Prostate gland (tissue), 2 donors: ENCODE data around the gene IL5.

Experiments used
- POLR2A ChIP-seq: fragments of 450-650 bp; IDR thresholded peaks from one replicate; pipeline ENCODE4 v1.6.1; 2016; ENCODE audit warnings: antibody characterized with exemption, mild to moderate bottlenecking
- TF ChIP-seq, protein P1 (sequence below), 4 experiments: fragments of 200-600 bp in 2 of 4; fragments of 450-650 bp in 2 of 4; sonication (generic) in 2 of 4; IDR thresholded peaks; 1 replicate in 3 of 4; 2 replicates in 1 of 4; pipeline ENCODE4 v1.5.1; 2016 to 2019; ENCODE audit warnings: antibody characterized with exemption in 4 of 4, mild to moderate bottlenecking in 2 of 4, moderate library complexity in 2 of 4

GRCh38 chr5:132501961-132502931, 41.1 kb downstream of the IL5 start:
- TF ChIP-seq, protein P1, sequence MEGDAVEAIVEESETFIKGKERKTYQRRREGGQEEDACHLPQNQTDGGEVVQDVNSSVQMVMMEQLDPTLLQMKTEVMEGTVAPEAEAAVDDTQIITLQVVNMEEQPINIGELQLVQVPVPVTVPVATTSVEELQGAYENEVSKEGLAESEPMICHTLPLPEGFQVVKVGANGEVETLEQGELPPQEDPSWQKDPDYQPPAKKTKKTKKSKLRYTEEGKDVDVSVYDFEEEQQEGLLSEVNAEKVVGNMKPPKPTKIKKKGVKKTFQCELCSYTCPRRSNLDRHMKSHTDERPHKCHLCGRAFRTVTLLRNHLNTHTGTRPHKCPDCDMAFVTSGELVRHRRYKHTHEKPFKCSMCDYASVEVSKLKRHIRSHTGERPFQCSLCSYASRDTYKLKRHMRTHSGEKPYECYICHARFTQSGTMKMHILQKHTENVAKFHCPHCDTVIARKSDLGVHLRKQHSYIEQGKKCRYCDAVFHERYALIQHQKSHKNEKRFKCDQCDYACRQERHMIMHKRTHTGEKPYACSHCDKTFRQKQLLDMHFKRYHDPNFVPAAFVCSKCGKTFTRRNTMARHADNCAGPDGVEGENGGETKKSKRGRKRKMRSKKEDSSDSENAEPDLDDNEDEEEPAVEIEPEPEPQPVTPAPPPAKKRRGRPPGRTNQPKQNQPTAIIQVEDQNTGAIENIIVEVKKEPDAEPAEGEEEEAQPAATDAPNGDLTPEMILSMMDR (IDR thresholded peaks at IDR 0.05): no peak
- TF ChIP-seq POLR2A: no peak
